Psoas muscle (tissue), 8 donors: Measurements from ENCODE around the gene PCDHGB7. TPM values are rescaled to one million over a fixed set of nuclear protein-coding genes. Genes with fewer than 3 reads are reported as not detected.

Source experiments
- ATAC-seq, 4 donors: fragments of 200-7000 bp; cut with Tn5 transposase; one replicate each; pipeline ENCODE4 v1.9.1; 2020; ENCODE audit warnings: moderate library complexity in 3 of 4, mild to moderate bottlenecking in 2 of 4
- DNase-seq, 2 donors: peaks; one replicate each; pipeline ENCODE4 v3.0.0-alpha.2; 2020
- H3K27ac ChIP-seq: fragments of 200-600 bp; one replicate; pipeline ENCODE4 v1.8.0; 2022
- H3K27me3 ChIP-seq, 3 donors: fragments of 200-600 bp in 1 of 3; one replicate each; pipeline versions ENCODE4 v1.6.1 to v1.8.0; 2013 to 2022; ENCODE audit warnings: low read length in 2 of 3, mild to moderate bottlenecking in 2 of 3, moderate library complexity in 1 of 3; ENCODE audit not compliant: insufficient read depth in 3 of 3
- H3K36me3 ChIP-seq, 2 donors: fragments of 200-600 bp in 1 of 2; one replicate each; pipeline versions ENCODE4 v1.6.1 to v1.8.0; 2013 to 2022; ENCODE audit warnings: low read depth in 1 of 2, mild to moderate bottlenecking in 1 of 2, moderate library complexity in 1 of 2; ENCODE audit not compliant: insufficient read depth in 1 of 2
- H3K4me1 ChIP-seq: fragments of 200-600 bp; one replicate; pipeline ENCODE4 v1.8.0; 2022
- H3K4me3 ChIP-seq: fragments of 200-600 bp; one replicate; pipeline ENCODE4 v1.8.0; 2022; ENCODE audit warnings: mild to moderate bottlenecking
- H3K9me3 ChIP-seq: fragments of 200-600 bp; one replicate; pipeline ENCODE4 v1.8.0; 2022
- CTCF ChIP-seq: fragments of 200-600 bp; IDR thresholded peaks from one replicate; pipeline ENCODE4 v1.8.0; 2022; ENCODE audit warnings: antibody characterized with exemption
- WGBS, 3 donors: extraction: QIAGEN DNeasy Blood & Tissue Kit; methylation state at CpG; one replicate each; pipeline versions ENCODE4 v1.1.6 to v1.1.7; 2013; 5-methylcytosine and 5-hydroxymethylcytosine counted together
- intact Hi-C, 2 donors: fragments of 100-400 bp; cut with DNase I; formaldehyde crosslinking; loops; one replicate each; pipeline versions ENCODE4 v1.11.0 to v1.14.2; 2022
- polyA plus RNA-seq, 3 donors: library from polyadenylated mRNA; stranded (reverse); fragments of 200-250 nt; gene quantifications; one replicate each; pipeline ENCODE4 v1.2.3, GENCODE V29; 2013
- total RNA-seq, 4 donors: library from RNA; stranded (reverse); fragmentation: NEBNext Ultra II Directional in 2 of 4; extraction: Animal tissue kit (Norgen Biotek cat#: 25700) in 2 of 4; gene quantifications; one replicate each; pipeline versions ENCODE4 v1.2.1 to v1.2.4, GENCODE V29; 2021 to 2023
- donor health status: healthy with polysubstance abuse.
- donor health status: DM: no; HTN: no; CAD: no; lungs with moderate emphysema.
- donor health status: Bipolar disorder and iron deficiency.
- donor health status: healthy.
- donor health status: DM: yes; HTN: yes; CAD: no.
- donor health status: DM: no; HTN: no; CAD: no.
- donor health status: DM: no; HTN: no; CAD: no.
- donor health status: DM: yes; HTN: yes; CAD: no.

The PCDHGB7 gene
- total and polyA plus RNA-seq, 7 donors: 0.70 to 7.2 (median 3.8) TPM

DNA sequence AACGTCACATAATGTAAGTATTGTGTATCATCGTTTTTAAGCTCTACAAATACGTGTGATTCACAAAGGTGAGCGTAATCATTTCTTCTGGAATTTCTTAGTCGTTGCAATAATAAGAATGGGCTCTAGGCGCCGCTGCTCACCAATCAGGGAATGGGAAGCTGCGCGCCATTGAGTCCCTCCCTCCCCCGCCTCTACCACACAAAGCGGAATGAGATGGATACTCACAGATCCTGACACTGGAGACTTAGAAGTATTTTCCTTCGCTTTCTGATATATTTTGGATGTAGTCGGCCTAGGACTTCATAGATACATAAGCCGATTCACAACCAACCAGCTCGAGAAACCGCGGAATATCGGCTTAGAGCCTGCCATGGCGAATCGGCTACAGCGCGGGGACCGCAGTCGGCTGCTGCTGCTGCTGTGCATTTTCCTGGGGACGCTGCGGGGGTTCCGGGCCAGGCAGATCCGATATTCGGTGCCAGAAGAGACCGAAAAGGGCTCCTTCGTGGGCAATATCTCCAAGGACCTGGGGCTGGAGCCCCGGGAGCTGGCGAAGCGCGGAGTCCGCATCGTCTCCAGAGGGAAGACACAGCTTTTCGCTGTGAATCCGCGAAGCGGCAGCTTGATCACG lies 3.5 kb downstream of the PCDHGB7 start, which contains the start of gene PCDHGA11:
PCDHGA11 (plus strand) TSS at position 197 of the 634 bp plus-strand sequence; CDS start at position 374, 177 bp downstream.
- no peaks in the 10 kb centered on the region for H3K36me3 ChIP-seq
- peak; percentile 49 to 73 (median 66) for ATAC-seq
- DNase-seq: peak in 1 of 2 donors; percentile 29
- 20 to 22% (median 22%) methylated on average over 42 of the region's 42 CpGs for WGBS, 3 donors
- peak; percentile 68 for TF ChIP-seq CTCF
- peak within 1 kb of the TSS; percentile 66 for H3K4me3 ChIP-seq
- peaks cover 9% of the 10 kb centered on the region for H3K9me3 ChIP-seq
- H3K27ac ChIP-seq: peak within 1 kb of the TSS; percentile 7
- no peaks in the 10 kb centered on the region for H3K4me1 ChIP-seq
- H3K27me3 ChIP-seq: peaks cover 0 to 29% (median 6%) of the 10 kb centered on the region in 3 donors
- intact Hi-C loops: loop anchor here in 1 of 2 donors (5.0 kb wide), 1 partner anchor 101 kb away; no protein-coding TSS in a partner anchor

DNA sequence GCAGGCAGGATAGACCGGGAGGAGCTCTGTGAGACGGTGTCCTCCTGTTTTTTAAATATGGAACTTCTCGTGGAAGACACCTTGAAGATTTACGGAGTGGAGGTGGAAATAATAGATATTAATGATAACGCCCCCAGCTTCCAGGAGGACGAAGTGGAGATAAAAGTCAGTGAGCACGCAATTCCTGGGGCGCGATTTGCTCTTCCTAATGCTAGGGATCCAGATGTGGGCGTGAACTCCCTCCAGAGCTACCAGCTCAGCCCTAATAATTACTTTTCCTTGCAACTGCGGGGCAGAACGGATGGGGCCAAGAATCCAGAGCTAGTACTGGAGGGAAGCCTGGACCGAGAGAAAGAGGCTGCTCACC lies 4.0 kb downstream of the PCDHGB7 start:
- 21 to 24% (median 23%) methylated on average over 13 of the region's 13 CpGs for WGBS, 3 donors
- no peak for TF ChIP-seq CTCF
- H3K27me3 ChIP-seq: peaks cover 0 to 28% (median 6%) of the 10 kb centered on the region in 3 donors
- H3K4me1 ChIP-seq: no peaks in the 10 kb centered on the region
- H3K36me3 ChIP-seq: no peaks in the 10 kb centered on the region
- peak overlapping the region; percentile 7 for H3K27ac ChIP-seq
- peaks cover 9% of the 10 kb centered on the region for H3K9me3 ChIP-seq
- ATAC-seq: no peak
- no peak for DNase-seq
- H3K4me3 ChIP-seq: peak overlapping the region; percentile 66
- intact Hi-C loops: loop anchor here in 1 of 2 donors (5.0 kb wide), 1 partner anchor 101 kb away; no protein-coding TSS in a partner anchor

- H3K4me1 ChIP-seq: no peaks in the 10 kb centered on the region
- no peaks in the 10 kb centered on the region for H3K36me3 ChIP-seq
- peak overlapping the region; percentile 20 for H3K4me3 ChIP-seq
- ATAC-seq (no peak), DNase-seq (no peak)
- H3K9me3 ChIP-seq: peaks cover 15% of the 10 kb centered on the region
- peaks cover 0 to 28% (median 12%) of the 10 kb centered on the region in 3 donors for H3K27me3 ChIP-seq
- intact Hi-C loops: loop anchor here in 1 of 2 donors (5.0 kb wide), 1 partner anchor 99 kb away; no protein-coding TSS in a partner anchor
- 37 to 46% (median 42%) methylated on average over 35 to 42 of the region's 42 CpGs for WGBS, 3 donors
- no peak for TF ChIP-seq CTCF
- no peak overlapping the region for H3K27ac ChIP-seq
These were observed 5.3 kb downstream of the PCDHGB7 start for GRCh38 chr5:141422742-141423291.

GRCh38 chr5:141427783-141428426 lies 10.4 kb downstream of the PCDHGB7 start:
- DNase-seq (no peak), ATAC-seq (no peak)
- peaks cover 10% of the 10 kb centered on the region for H3K9me3 ChIP-seq
- no peak overlapping the region for H3K27ac ChIP-seq
- H3K27me3 ChIP-seq: peaks cover 0 to 9% (median 6%) of the 10 kb centered on the region in 3 donors
- no peak overlapping the region for H3K4me3 ChIP-seq
- intact Hi-C loops: loop anchor here in 1 of 2 donors (5.0 kb wide), 1 partner anchor 44 kb away; no protein-coding TSS in a partner anchor
- H3K36me3 ChIP-seq: no peaks in the 10 kb centered on the region
- WGBS, 3 donors: 55 to 59% (median 57%) methylated on average over 53 of the region's 53 CpGs
- no peaks in the 10 kb centered on the region for H3K4me1 ChIP-seq
- no peak for TF ChIP-seq CTCF
